GM18519 (cell line): ENCODE measurements around the gene MARCHF9.

ENCODE experiments used
- ATAC-seq: cut with Tn5 transposase; IDR thresholded peaks from one replicate; pipeline ENCODE4 v1.9.1; 2021; ENCODE audit warnings: mild to moderate bottlenecking, moderate library complexity; ENCODE audit not compliant: unreplicated experiment, low FRiP score

Gene MARCHF9

DNA sequence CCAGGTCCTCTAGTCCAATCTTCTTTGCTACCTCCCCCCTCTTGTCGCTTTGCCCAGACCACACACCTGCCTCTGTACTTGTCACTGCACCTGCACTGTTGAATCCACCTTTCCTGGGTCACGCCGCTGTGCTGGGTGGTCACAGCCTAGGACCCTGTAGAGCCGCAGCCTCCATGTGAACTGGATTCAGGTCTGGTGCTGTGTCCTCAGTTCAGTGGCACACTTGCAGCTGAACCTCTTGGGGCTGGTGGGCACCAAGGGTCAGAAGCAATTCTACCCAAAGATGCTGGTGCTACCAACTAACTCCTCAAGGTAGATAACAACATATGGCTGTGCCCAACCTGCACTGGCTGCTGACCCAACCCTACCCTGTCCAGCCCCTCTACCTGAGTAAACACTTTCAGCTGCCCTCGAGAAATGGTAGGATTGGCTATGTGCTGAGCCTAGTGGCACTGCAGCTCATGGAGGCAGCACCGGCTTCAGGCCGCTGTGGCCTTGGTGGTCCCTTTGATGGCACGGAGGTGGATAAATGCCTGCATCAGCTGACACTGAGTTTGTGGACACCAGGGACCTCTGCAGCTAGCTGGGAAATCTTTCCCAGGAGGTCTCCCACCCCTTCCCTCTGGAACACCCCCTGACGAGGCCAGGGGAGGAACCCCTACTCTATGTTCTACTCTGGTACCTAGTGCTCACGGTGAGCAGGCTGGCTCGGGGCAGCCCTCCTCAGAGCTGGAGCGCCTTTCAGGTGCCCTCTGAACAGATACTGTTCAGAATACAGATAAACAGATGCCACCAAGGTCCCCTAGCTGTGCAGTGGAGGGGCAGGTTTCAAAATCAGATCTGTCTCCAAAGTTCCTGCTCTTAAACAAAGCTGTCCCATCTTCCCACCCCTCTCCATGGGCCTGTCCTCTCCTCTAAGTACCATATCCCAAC lies 30.6 kb upstream of the MARCHF9 start:
- no peak for ATAC-seq

GRCh38 chr12:57724936-57725740 lies 29.8 kb upstream of the MARCHF9 start:
- no peak for ATAC-seq

DNA sequence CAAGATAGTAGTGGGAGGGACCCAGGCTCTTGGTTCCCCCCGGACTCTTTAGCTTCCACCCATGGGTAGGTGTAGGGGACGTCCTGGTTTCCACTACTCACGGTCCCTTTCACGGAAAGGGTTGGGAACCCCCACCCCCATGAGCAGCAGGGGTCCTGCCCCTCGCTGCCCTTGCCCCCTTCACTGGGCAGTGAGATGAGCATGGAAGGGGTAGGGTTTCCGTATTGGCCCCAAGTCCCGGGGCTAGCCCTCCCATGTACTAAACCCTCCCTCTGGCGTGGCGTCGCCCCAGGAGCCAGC lies 29.1 kb upstream of the MARCHF9 start:
- ATAC-seq: no peak

DNA sequence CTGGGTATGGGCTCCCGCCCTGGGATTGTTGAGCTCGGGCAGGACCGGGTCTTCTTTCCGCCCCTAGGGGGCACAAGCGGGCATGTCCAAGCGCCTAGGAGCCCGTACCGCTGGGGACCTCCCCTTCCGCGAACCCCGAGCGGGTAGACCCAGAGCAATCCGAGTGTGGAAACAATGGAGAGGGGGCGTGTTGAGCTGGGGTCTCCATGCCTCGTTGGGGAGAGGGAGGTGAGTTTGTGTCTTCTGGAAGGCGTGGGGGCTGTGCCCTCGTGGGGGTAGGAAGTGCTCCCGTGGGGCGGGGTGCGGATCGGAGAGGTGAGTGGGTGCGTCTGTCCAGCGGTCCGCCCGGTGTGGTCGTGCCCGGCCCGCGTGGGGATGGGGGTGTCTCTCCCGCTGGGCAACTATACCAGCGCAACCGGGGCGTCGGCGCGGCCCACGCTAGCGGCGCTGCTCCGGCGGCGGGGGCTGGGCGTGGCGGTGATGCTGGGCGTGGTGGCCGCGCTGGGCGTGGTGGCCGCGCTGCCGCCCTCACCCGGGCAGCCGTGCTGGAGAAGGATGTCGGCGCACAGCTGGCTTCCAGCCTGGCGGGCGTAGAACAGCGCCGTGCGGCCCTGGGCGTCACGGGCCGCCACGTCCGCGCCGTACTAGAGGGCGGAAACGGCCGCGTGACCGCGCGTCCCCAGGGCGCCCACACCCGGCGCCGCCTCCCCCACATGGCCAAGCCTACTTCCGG lies 28.6 kb upstream of the MARCHF9 start:
- ATAC-seq: no peak

DNA sequence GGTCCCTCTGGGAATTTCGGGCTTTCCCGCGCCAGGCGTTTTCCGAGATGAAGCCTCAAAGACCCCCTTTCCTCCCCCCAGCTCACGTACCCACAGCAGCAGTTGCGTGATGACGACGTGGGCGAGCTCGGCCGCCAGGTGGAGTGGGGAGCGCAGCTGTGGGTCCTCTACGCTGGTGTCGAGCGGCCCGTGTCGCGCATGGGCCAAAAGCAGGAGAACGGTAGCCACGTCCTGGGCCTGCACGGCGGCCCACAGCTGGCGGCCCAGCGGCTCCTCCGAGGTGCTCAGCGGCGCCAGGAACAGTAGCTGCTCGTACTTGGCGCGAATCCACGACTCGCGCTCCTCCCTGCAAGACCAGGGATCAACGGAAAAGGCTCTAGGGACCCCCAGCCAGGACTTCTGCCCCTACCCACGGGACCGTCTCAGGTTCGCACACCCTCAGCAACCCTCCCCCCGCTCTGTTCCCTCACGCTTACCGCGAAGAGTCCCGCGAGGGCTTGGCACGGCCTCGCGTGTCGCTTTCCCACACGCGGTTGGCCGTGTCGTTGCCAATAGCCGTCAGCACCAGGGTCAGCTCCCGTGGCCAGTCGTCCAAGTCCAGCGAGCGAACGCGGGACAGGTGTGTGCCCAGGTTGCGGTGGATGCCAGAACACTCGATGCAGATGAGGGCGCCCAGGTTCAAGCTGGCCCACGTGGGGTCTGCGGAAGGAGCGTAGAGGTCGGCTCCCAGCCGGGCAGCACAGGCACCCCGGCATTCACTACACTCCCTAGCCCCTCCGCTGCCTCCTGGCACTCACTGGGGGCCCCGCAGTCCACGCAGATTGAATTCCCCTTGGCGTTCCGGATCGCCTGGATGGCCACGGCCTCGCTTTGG lies 27.8 kb upstream of the MARCHF9 start:
- no peak for ATAC-seq

DNA sequence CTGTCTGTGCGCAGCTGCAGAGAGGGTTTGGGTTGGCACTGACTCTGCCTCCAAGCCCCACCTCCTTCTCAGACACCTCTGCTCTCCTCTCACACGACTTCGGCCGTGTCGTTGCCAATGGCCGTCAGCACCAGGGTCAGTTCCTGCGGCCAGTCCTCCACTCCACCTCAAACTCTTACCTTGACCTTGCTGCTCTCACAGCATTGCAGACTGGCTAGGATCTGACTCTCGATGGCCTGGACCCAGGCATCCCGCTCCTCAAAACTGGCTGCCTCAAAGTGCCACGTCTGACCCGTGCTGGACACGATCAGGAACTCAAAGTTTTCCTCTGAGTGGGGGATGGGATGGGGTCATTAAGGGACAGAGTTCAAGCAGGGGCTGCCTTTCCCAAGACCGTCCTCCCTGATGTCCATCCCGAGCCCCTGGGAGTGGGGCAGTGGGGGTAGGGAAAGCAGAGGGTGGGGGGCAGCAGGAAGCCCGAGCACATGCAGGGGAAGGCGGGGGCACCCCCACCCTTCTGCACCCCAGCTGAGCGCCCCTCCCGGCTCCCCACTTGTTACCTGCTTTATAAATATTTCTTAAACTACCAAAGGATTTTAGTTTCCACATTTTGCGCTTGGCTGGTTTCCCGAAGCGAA lies 27.0 kb upstream of the MARCHF9 start:
- ATAC-seq: no peak

DNA sequence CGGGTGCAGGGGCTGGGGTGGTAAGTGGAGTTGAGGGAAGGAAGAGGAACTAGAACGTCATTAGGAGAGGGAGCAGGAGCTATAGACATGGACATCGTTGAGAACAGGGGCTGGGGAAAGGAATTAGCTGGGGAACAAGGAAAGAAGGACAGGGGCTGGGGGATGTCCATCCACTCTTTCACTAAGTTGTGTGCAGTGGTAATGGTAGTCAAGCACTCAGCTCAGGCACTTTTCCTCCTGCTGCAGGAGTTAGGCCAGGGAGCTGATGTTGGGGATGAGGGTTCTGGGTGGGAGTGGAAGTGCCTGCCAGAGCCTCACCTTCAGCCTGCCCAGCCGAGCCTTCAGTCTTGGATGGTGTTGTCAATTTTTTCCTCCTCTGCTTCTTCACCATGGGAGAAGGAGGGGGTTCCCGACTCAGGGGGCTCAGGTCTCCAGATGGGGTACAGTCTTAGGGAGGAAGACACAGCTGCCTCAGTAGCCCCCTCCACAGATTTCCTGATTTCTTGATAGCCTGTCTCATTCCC lies 25.5 kb upstream of the MARCHF9 start:
- ATAC-seq: no peak

- no peak for ATAC-seq
Observed at GRCh38 chr12:57730336-57731067, 24.4 kb upstream of the MARCHF9 start.

DNA sequence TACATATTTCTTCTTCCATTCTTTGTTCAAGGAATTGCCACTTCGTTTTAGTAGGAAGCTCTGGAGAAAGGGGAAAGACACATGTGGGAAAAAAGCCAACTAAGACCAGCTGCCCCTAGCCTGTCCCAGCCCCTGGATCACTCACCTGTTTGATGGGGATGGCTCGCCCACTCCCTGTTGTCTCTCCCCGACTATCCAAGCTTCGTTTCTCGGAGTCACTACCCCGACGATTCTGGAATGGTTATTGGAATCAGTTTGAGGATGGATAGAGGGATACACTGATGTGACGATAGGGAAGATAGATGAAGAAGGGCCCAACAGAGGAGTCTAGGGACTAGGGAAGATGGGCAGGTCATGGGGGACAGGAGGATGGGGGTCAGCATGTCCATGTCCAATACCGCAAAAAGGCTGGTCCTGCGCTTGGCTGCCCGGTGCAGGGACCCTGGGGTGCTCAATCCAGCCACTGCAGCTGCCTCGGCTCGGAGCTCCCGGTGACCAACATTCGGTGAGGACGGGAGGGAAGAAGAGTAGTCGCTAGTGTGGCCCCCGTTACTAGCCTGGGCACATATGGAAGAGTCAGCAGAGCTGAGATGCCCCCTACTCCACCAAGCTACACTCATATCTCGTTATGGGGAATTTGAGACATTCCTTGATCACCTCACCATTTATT lies 23.4 kb upstream of the MARCHF9 start:
- ATAC-seq: no peak

DNA sequence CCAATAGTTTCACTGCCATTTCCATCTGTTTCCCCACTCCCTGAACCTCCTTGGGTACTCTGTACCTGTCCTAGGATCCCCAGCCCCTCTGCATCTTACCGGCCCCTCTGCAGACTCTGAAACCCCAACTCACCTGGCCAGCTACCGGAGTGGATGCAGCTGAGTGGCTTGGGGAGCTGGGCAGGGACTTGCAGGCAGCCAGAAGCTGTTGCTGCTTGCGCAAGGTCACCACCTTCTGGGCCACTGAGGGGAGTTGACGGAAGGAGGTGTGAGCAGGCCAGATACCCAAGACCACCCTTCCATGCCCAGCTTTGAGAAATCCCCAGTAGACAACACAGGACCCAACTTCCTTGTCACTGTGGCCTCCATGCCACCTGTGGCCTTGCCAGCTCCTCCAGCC lies 22.6 kb upstream of the MARCHF9 start:
- no peak for ATAC-seq

DNA sequence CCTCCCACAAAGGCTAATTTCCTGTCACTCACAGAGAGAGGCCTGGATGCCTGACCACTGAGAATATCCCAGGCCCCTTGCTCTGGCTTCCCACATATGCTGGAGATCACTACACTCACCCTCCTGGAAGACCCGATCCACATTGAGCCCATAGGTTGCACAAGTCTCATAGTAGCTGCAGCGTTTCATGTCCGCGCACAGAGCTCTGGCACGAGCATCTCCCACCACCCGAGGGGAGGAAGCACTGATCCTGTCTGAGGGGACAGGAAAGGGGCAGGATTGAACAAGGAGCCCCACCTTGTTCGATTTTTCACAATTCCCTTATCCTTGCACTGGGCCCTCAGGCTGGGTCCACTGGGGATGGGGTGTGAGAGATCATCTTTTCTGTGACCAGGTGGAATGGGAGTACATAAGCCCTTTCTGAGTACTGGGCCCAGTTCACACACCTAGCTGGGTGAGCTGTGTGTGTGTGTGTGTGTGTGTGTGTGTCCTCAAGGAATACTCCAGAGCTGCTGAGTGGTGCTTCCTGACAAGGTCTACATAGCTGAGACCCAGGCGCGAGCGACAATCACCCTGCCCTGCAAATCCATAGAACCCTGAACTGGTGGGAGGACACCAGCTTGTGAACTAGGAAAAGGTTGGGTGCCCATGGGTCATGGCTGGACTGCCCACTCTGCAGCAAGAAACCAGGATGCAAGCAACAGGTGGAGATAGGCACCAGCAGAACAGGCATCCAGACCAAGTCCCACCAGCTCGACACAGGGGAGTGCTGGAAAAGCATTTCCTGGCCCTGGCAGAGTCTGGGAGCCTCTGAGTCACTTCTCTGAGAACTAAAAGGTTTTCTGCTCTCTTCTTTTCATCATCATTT lies 21.9 kb upstream of the MARCHF9 start:
- no peak for ATAC-seq

GRCh38 chr12:57733928-57734327 lies 21.0 kb upstream of the MARCHF9 start:
- ATAC-seq: no peak

DNA sequence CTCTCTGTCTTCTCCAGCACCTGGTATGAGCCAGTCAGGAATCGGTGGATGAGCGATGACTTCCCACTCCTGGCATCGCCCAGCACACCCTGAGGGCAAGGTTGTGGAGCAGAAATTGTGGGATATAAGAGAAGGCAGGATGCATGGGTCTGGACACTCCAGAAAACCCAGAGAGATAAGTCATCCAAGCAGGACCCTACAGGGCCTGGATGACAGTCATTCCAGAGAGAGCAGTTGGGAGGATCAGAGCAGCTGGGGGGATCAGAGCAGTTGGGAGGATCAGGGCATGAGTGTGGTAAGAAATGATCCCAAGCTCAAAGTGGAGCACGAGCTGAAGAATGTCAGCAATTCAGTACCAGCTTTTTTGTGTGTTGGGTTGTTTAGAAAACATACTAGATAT lies 20.3 kb upstream of the MARCHF9 start:
- no peak for ATAC-seq

GRCh38 chr12:57735198-57735855 lies 19.6 kb upstream of the MARCHF9 start:
- no peak for ATAC-seq

DNA sequence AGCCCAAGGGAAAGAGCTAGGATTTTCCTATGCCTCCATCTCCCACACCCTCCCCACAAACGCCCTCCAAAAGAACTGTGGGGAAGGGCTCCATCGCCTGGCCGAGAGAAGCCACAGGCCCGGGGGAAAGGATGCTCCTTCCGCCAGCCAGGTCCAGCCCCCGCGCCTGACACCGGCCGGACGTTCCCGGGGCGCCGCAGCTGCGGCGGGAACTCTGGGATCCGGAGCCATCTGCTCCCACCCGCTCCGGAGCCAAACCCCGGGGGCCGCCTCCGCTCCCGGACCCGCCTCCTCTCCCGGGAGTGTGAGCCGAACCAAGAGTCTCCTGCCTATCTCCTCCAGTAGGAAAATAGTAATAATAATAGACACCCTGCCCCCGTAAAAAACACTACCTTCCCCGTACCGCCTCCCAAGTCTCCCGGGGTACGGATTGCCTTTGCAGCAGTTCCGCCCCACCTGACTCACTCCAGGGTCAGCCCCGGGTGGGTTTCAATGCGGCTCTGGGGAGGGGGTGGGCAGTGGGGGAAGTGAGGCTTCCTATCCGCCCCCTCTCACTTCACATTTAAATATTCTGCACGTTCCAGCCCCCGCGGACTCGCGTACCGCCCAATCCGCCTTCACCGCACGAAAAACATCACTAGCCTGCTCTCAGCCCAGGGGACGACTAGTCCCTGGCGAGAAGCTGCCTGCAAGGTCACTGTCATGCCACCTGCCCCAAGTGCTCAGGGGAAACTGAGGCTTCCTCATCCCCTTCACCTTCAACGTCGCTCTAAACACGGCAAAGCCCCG lies 18.8 kb upstream of the MARCHF9 start:
- ATAC-seq: no peak
